ENCODE measurements around the gene THSD7B.
"Not testable (repeated sequence)": the region's sequence is repeated elsewhere in the genome, so short reads cannot be mapped to it uniquely, and the experiment has no call there.

THSD7B gene

GRCh38 chr2:137607722-137608318, 842.5 kb downstream of the THSD7B start:
- no peak for DNase-seq

DNA sequence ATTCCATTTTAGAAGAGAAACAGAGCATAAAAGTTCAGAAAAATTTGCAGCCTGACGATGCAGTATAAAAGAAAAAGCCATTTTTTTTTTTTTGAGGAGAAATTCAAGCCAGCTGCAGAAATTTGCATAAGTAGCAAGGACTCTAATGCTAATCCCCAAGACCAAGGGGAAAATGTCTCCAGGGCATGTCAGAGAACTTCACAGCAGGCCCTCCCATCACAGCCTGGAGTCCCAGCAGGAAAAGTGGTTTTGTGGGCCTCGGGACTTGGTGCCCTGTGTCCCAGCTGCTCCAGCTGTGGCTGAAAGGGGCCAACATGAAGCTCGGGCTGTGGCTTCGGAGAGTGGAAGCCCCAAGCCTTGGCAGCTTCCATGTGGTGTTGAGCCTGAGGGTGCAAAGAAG, 873.6 kb downstream of the THSD7B start:
- DNase-seq, result no peak

GRCh38 chr2:137644731-137645130, 879.4 kb downstream of the THSD7B start:
- DNase-seq, result no peak

DNA sequence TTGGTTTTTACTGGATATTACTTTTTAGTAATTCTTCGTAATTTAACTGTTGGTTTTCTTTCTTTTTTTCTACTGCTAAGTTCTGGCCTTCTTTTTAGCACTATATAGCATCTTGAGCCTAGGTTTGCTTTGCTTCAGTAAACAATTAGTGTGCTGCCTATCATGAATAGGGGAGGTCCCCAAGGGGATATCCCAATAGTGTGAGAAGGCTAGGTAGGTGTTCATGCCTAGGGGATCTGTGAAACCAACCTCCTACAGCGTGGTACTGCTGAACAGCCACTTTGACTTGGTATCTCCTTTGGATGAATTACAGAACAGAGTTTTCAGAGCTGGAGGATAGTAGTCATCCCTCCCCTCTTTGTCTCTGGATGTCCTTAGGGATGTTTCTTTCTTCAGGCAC, 888.7 kb downstream of the THSD7B start:
- no peak for DNase-seq

GRCh38 chr2:137655814-137656213, 890.5 kb downstream of the THSD7B start:
- no peak for DNase-seq

- no peak for DNase-seq
Measured at GRCh38 chr2:137658433-137658832, 893.1 kb downstream of the THSD7B start.

- no peak for DNase-seq
Measured at GRCh38 chr2:137659616-137660015, 894.3 kb downstream of the THSD7B start.

- DNase-seq, result no peak
Measured at GRCh38 chr2:137670111-137670510, 904.8 kb downstream of the THSD7B start.

GRCh38 chr2:137672989-137673552, 907.7 kb downstream of the THSD7B start:
- DNase-seq, result no peak

DNA sequence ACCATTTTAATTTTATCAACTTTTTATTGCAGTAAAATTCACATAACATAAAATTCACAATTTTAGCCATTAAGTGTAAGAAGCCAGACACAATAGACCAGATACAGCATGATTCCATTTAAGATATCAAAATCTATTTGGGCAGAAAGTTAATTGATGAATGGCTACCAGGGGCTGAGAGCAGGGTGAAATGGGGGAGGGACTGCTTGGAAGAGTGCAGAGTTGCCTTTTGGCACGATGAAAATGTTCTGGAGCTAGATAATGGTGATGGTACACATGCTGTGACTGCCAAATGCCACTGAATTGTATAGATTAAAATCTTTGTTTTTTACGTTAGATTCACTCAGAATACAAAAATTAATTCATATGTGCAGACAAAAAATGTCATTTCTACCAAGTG, 909.6 kb downstream of the THSD7B start:
- DNase-seq, result no peak

GRCh38 chr2:137675584-137676327, 910.4 kb downstream of the THSD7B start:
- no peak for DNase-seq

- no peak for DNase-seq
Measured at GRCh38 chr2:137676346-137676745, 911.0 kb downstream of the THSD7B start.

- no peak for DNase-seq
Measured at GRCh38 chr2:137677466-137677865, 912.1 kb downstream of the THSD7B start.

DNA sequence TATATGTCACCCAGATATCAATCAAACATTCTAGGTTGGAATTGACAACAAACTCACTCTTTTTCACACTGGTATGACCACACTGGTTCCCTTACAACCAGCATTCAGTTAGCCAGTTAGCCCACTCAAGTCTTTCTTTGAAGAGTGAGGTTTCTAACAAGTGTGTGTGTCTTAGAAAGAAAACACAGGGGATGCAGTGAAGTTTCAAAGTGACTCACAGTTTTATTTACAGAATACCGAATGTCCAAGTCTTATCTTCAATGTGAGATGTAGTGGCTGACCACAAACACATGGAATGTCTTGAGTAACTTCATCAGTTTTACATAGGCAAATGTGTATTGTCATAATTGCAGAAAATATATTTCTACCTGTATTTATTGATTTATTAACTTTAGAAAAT, 924.2 kb downstream of the THSD7B start:
- DNase-seq, result no peak

- DNase-seq, result no peak
Measured at GRCh38 chr2:137693534-137693933, 928.2 kb downstream of the THSD7B start.

- no peak for DNase-seq
Measured at GRCh38 chr2:137696916-137697315, 931.6 kb downstream of the THSD7B start.

DNA sequence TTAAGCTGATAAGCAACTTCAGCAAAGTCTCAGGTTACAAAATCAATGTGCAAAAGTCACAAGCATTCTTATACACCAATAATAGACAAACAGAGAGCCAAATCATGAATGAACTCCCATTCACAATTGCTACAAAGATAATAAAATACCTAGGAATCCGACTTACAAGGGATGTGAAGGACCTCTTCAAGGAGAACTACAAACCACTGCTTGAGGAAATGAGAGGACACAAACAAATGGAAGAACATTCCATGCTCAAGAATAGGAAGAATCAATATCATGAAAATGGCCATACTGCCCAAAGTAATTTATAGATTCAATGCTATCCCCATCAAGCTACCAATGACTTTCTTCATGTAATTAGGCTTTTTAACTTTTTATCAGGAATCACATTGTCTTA, 934.9 kb downstream of the THSD7B start:
- not testable (repeated sequence) for DNase-seq

DNA sequence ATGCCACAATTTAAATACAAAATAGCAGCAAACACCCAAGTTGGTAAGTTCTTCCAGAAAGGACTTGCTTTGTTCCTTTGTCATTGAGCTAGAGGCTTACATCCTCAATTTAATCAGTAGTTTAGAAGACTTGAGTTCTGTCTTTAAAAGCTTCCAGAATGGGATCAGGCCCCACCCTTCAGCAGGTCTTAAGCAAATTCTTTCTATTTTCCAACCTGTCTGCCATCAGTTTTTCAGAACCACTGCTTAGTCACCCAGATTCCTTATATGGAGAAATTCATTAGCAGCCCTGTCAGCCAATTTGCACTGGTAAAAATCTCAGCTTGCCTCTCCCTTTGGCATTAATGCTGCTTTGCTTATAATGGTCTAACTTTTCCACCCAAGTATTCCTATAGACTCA, 935.3 kb downstream of the THSD7B start:
- no peak for DNase-seq

- no peak for DNase-seq
Measured at GRCh38 chr2:137705296-137705695, 940.0 kb downstream of the THSD7B start.

- DNase-seq, result no peak
Measured at GRCh38 chr2:137706786-137707613, 941.7 kb downstream of the THSD7B start.

GRCh38 chr2:137708311-137708710, 943.0 kb downstream of the THSD7B start:
- DNase-seq, result no peak

GRCh38 chr2:137715731-137716191, 950.4 kb downstream of the THSD7B start:
- no peak for DNase-seq

- no peak for DNase-seq
Measured at GRCh38 chr2:137718786-137719185, 953.4 kb downstream of the THSD7B start.
